Effector CD4-positive, alpha-beta T cell (primary cell): Measurements from ENCODE around the gene LUZP1.
"Not testable (repeated sequence)": the region's sequence is repeated elsewhere in the genome, so short reads cannot be mapped to it uniquely, and the experiment has no call there.

ENCODE experiments used
- DNase-seq: peaks from one replicate; pipeline ENCODE4 v3.0.0-alpha.2; 2020
- total RNA-seq: gene quantifications from one replicate; lab custom pipeline; 2026; lab: John Stamatoyannopoulos, UW

The LUZP1 gene
- 83.1 reads per million, percentile 79 among the genes with 10 or more reads in this experiment for total RNA-seq

GRCh38 chr1:23168445-23169194 is at the start of gene LUZP1:
TSS of gene LUZP1 (minus strand) at chr1:23168856.
- DNase-seq, result peak; percentile 88

GRCh38 chr1:23217421-23218115 is 48.9 kb upstream of the LUZP1 start, which contains the start of gene HTR1D:
TSS of gene HTR1D (minus strand) at chr1:23217502. CDS start at chr1:23194219, 23,283 bp downstream.
- no peak for DNase-seq

GRCh38 chr1:23216771-23217420 is 48.2 kb upstream of the LUZP1 start:
- DNase-seq, result peak; percentile 20

DNA sequence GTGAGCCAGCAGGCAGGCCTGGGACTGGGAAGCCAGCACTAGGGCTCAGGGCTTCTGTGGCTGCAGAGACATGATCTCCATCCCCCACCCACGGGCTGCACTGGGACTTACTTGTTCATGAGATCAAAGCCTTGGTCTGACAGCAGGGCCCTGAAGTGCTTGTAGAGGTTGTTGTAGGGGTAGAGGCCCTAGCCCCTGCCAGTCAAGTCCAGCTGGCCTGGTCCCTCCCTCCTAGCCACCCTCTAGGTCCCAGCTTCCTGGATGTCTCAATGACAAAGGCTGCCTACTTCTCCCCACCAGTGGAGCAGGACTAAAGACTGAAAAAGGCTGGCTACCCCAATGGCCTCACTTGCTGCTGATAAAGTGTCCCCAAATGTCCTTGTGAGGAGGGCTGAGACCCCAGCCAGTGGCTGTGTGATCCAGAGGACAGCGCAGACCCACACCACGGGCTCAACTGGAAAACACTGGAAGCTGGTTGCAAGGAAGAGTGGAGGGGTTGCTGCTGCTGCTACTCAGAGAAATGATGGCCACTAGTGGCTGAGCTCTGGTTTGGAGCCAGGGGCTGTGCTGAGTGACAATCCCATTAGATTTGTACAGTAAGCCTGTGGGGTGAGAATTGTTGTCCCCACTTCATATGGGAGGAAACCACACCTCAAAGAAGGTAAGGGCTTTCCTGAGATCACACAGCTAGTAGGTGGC is 47.2 kb upstream of the LUZP1 start:
- DNase-seq, result no peak

DNA sequence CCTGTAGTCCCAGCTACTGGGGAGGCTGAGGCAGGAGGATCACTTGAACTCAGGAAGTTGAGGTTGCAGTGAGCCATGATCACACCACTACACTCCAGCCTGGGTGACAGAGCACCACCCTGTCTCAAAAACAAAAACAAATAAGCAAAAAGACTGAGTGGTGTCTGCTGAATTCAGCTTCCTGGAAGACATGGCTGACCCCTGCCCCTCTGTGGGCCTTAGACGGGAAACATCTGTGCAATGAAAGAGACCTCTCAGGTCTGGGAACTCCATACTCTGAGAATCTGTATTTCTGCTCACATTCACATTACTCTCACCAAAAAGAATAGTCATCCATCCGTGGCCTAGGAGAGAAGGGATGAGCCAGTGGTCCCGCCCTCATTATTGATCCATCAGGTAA is 46.6 kb upstream of the LUZP1 start:
- DNase-seq, result no peak

DNA sequence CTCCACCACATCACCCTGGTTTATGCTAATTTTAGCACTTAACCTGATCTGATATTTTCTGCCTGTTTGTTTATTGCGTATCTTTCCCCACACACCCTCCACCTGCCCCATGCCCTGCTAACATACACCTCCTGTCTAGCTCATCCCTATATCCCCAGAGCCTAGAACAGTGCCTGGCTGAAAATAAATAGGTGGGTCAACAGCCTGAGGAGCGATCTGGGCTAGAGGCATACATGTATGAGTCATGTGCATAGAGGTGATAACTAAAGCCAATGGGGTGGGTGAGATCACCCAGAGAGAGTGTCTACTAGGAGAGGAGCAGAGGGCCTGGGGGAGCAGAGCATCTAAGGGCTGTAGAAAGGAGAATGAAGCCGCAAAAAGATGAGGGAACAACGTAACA is 46.0 kb upstream of the LUZP1 start:
- DNase-seq, result no peak

- DNase-seq, result no peak
These were observed 43.3 kb upstream of the LUZP1 start for GRCh38 chr1:23211955-23212354.

- DNase-seq, result no peak
These were observed 42.3 kb upstream of the LUZP1 start for GRCh38 chr1:23210963-23211362.

GRCh38 chr1:23210351-23210785 is 41.7 kb upstream of the LUZP1 start:
- DNase-seq, result no peak

DNA sequence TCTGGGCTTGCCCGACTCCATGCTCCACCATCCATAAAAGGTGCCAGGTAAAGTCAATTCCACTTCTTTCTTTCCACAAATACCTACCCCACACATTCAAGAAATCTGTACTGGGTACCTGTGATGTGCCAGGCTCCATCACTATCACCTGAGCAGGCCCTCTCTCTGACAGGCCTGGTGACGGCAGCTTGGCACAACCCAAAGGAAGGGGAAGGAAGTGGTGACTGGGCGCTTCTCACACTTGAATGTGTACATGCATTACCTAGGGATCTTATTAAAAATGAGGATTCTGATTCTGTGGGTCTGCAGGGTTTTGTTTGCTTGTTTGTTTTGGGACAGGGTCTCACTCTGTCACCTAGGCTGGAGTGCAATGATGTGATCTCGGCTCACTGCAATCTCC is 41.1 kb upstream of the LUZP1 start:
- no peak for DNase-seq

GRCh38 chr1:23208527-23208926 is 39.9 kb upstream of the LUZP1 start:
- no peak for DNase-seq

GRCh38 chr1:23207733-23208132 is 39.1 kb upstream of the LUZP1 start:
- DNase-seq, result not testable (repeated sequence)

GRCh38 chr1:23202263-23202749 is 33.6 kb upstream of the LUZP1 start:
- no peak for DNase-seq

GRCh38 chr1:23200883-23201282 is 32.2 kb upstream of the LUZP1 start:
- DNase-seq, result no peak

- DNase-seq, result no peak
These were observed 29.7 kb upstream of the LUZP1 start for GRCh38 chr1:23198373-23198772.

- no peak for DNase-seq
These were observed 28.1 kb upstream of the LUZP1 start for GRCh38 chr1:23196627-23197328.

GRCh38 chr1:23194119-23194984 is 25.7 kb upstream of the LUZP1 start:
- DNase-seq, result no peak

GRCh38 chr1:23193391-23194118 is 24.9 kb upstream of the LUZP1 start:
- no peak for DNase-seq

DNA sequence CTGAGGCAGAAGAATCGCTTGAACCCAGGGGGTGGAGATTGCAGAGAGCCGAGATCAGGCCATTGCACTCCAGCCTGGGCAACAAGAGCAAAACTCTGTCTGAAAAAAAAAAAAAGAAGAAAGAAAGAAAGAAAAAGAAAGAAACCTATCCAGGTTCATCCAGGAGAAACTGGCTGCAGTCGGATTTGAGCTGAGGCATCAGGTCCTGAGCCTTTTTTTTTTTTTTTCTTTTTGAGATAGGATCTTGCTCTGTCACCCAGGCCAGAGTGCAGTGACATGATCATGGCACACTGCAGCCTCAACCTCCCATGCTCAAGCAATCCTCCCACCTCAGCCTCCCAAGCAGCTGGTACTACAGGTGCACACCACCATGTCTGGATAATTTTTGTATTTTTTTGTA is 22.5 kb upstream of the LUZP1 start:
- DNase-seq, result no peak

DNA sequence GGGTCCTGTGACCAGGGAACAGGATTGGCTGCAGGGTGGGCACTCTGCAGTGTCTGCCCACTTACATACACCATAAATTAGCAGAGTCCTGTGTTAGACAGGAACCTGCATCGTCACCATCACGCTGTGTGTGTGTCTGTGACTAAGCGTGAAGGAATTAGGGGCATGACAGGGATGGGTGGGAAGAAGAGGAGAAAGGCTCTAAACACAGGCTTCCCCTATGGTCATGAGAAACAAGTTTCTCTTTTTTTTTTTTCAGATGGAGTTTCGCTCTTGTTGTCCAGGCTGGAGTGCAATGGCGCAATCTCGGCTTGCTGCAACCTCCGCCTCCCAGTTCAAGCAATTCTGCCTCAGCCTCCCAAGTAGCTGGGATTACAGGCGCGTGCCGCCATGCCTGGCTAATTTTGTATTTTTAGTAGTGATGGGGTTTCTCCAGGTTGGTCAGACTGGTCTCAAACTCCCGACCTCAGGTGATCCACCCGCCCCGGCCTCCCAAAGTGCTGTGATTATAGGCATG is 20.3 kb upstream of the LUZP1 start:
- DNase-seq, result not testable (repeated sequence)
